Caco-2 (cell line): Measurements from ENCODE around the gene CCDC142. TPM values are rescaled to one million over a fixed set of nuclear protein-coding genes. Genes with fewer than 3 reads are reported as not detected.
A peak's percentile ranks its signal among the peaks of the same experiment; 100 is the strongest.

Experiments used
- BruUV-seq: library from RNA; stranded (reverse); fragments of 400-500 nt; replicated peaks from 2 replicates; lab custom pipeline; 2021; lab: Mats Ljungman, UMichigan
- CTCF ChIA-PET: fragments of 300-600 bp; sonication (Branson Sonifier 250); formaldehyde crosslinking; loops from one replicate; lab custom pipeline; 2022; ENCODE audit warnings: antibody characterized with exemption; lab: Charles Lee
- POLR2A ChIA-PET: fragments of 300-600 bp; sonication (Branson Sonifier 250); formaldehyde crosslinking; loops from one replicate; lab custom pipeline; 2022; ENCODE audit warnings: antibody characterized with exemption; lab: Charles Lee
- DNase-seq, 2 experiments: peaks; one replicate each; pipeline versions ENCODE4 v3.0.0 to v3.0.0-alpha.2; 2020 to 2022
- H3K27me3 ChIP-seq: replicated peaks from 2 replicates; pipeline ENCODE4 v1.6.0; 2011; ENCODE audit warnings: low read length; ENCODE audit not compliant: control insufficient read depth, insufficient read depth
- H3K36me3 ChIP-seq: 2 replicates; pipeline ENCODE4 v1.5.1; 2011; ENCODE audit warnings: low read length; ENCODE audit not compliant: control insufficient read depth, insufficient read depth
- H3K4me1 ChIP-seq: fragments of 250-450 bp; sonication (Bioruptor Pico); 2 replicates; pipeline ENCODE4 v1.5.1; 2020; ENCODE audit warnings: mild to moderate bottlenecking
- H3K4me3 ChIP-seq: 2 replicates; pipeline ENCODE4 v1.5.1; 2011; ENCODE audit warnings: low read depth, mild to moderate bottlenecking, control low read depth, low read length
- H3K9me3 ChIP-seq: fragments of 250-450 bp; sonication (Bioruptor Pico); 2 replicates; pipeline ENCODE4 v1.5.1; 2020; ENCODE audit warnings: mild to moderate bottlenecking, moderate library complexity
- H3K27ac Mint-ChIP-seq: one replicate; pipeline ENCODE4 v1.8.0; 2022; ENCODE audit warnings: mixed read lengths; ENCODE audit not compliant: unreplicated experiment
- H3K27me3 Mint-ChIP-seq: one replicate; pipeline ENCODE4 v1.8.0; 2022; ENCODE audit warnings: mixed read lengths; ENCODE audit not compliant: insufficient read depth, unreplicated experiment
- H3K36me3 Mint-ChIP-seq: one replicate; pipeline ENCODE4 v1.8.0; 2022; ENCODE audit warnings: mild to moderate bottlenecking, mixed read lengths; ENCODE audit not compliant: insufficient read depth, unreplicated experiment
- H3K4me1 Mint-ChIP-seq: one replicate; pipeline ENCODE4 v1.8.0; 2022; ENCODE audit warnings: low read depth, mixed read lengths; ENCODE audit not compliant: unreplicated experiment
- H3K4me3 Mint-ChIP-seq: one replicate; pipeline ENCODE4 v1.8.0; 2022; ENCODE audit warnings: mild to moderate bottlenecking, moderate library complexity, mixed read lengths; ENCODE audit not compliant: unreplicated experiment
- H3K9me3 Mint-ChIP-seq: one replicate; pipeline ENCODE4 v1.8.0; 2022; ENCODE audit warnings: mixed read lengths; ENCODE audit not compliant: unreplicated experiment
- CTCF ChIP-seq, 2 experiments: fragments of 200-600 bp in 1 of 2; IDR thresholded peaks; 1 replicate in 1 of 2; 2 replicates in 1 of 2; pipeline versions ENCODE4 v1.5.1 to v1.8.0; 2011 to 2022; ENCODE audit warnings: antibody characterized with exemption in 1 of 2, control low read depth in 1 of 2, inconsistent platforms in 1 of 2, low read depth in 1 of 2, low read length in 1 of 2, mild to moderate bottlenecking in 1 of 2, moderate library complexity in 1 of 2; ENCODE audit not compliant: insufficient read depth in 1 of 2, severe bottlenecking in 1 of 2, unreplicated experiment in 1 of 2
- intact Hi-C: fragments of 100-400 bp; cut with micrococcal nuclease; formaldehyde crosslinking; loops from one replicate; pipeline ENCODE4 v1.10.0; 2022; ENCODE audit not compliant: unreplicated experiment
- total RNA-seq: library from RNA; stranded (reverse); gene quantifications from 2 replicates; pipeline ENCODE4 v1.2.3, GENCODE V29; 2022

The CCDC142 gene
- total RNA-seq, 1 experiment from 2014 or later: 39.0 TPM

GRCh38 chr2:74530239-74531187 lies 47.7 kb upstream of the CCDC142 start:
- H3K36me3 Mint-ChIP-seq: peaks cover 46% of the 10 kb centered on the region
- intact Hi-C loops: no loop called here
- TSS peak; percentile 30 for BruUV-seq

GRCh38 chr2:74529357-74530238 lies 46.8 kb upstream of the CCDC142 start, which contains the start of the genes AUP1 and HTRA2:
Gene AUP1 (minus strand): TSS chr2:74529706. CDS start chr2:74529629, 77 bp downstream.
Gene HTRA2 (plus strand): TSS chr2:74529933. CDS start chr2:74530007, 74 bp downstream.
- no TSS peak for BruUV-seq
- no peaks in the 10 kb centered on the region for H3K27me3 ChIP-seq
- H3K4me1 ChIP-seq: peaks cover 6% of the 10 kb centered on the region
- peak; percentile 99 for DNase-seq
- H3K9me3 ChIP-seq: no peaks in the 10 kb centered on the region
- Mint-ChIP-seq H3K4me1 (peaks cover 18% of the 10 kb centered on the region), H3K4me3 (peak within 1 kb of the TSS; percentile 99), H3K27me3 (no peaks in the 10 kb centered on the region), H3K36me3 (peaks cover 46% of the 10 kb centered on the region), H3K9me3 (no peaks in the 10 kb centered on the region), H3K27ac (peak within 1 kb of the TSS; percentile 99)
- H3K4me3 ChIP-seq: peak within 1 kb of the TSS; percentile 78
- no peak for TF ChIP-seq CTCF (IDR thresholded peaks at IDR 0.05; ENCODE audit: insufficient read depth in 1 of 2, low read depth in 1 of 2, low read length in 1 of 2, severe bottlenecking in 1 of 2, unreplicated experiment in 1 of 2)
- peaks cover 9% of the 10 kb centered on the region for H3K36me3 ChIP-seq
- ChIA-PET CTCF (interaction anchor here (0.8 to 1.7 kb wide), 6 partner anchors 15 to 68 kb away, joined by 3 to 7 read pairs (median 4); partner anchors contain the start of genes CCDC142 and TTC31), POLR2A (interaction anchor here (0.5 to 2.0 kb wide), 9 partner anchors 9 to 330 kb away, joined by 3 to 7 read pairs (median 4); partner anchors contain the start of genes CCDC142, PCGF1, TTC31 and WBP1)
- intact Hi-C loops: loop anchor here (1.0 to 2.0 kb wide), 7 partner anchors 13 to 75 kb away; partner anchors contain the start of genes INO80B, MRPL53, PCGF1 and TTC31

More at GRCh38 chr2:74530239-74531187, 47.7 kb upstream of the CCDC142 start:
- Mint-ChIP-seq H3K27me3 (no peaks in the 10 kb centered on the region), H3K9me3 (no peaks in the 10 kb centered on the region), H3K4me1 (peaks cover 18% of the 10 kb centered on the region), H3K4me3 (peak overlapping the region; percentile 99), H3K27ac (peak overlapping the region; percentile 99)
- H3K4me1 ChIP-seq: peaks cover 6% of the 10 kb centered on the region
- no peaks in the 10 kb centered on the region for H3K27me3 ChIP-seq
- TF ChIP-seq CTCF (IDR thresholded peaks at IDR 0.05; ENCODE audit: insufficient read depth in 1 of 2, low read depth in 1 of 2, low read length in 1 of 2, severe bottlenecking in 1 of 2, unreplicated experiment in 1 of 2): no peak
- ChIA-PET CTCF (interaction anchor here (0.6 to 1.7 kb wide), 4 partner anchors 16 to 69 kb away, joined by 3 to 7 read pairs (median 4); partner anchors contain the start of genes CCDC142, TLX2 and TTC31), POLR2A (interaction anchor here (0.5 to 2.0 kb wide), 9 partner anchors 8 to 331 kb away, joined by 3 to 7 read pairs (median 4); partner anchors contain the start of genes CCDC142, PCGF1, TTC31 and WBP1)
- peaks cover 9% of the 10 kb centered on the region for H3K36me3 ChIP-seq
- peak overlapping the region; percentile 78 for H3K4me3 ChIP-seq
- H3K9me3 ChIP-seq: no peaks in the 10 kb centered on the region
- peak; percentile 58 to 67 for DNase-seq
